OCI-LY7 (cell line): ENCODE results near the gene EID2B. TPM values are rescaled to one million over a fixed set of nuclear protein-coding genes. Genes with fewer than 3 reads are reported as not detected.

ENCODE experiments used
- BruUV-seq: library from RNA; stranded (reverse); fragments of 400-500 nt; replicated peaks from 2 replicates; lab custom pipeline; 2021; lab: Mats Ljungman, UMichigan
- CTCF ChIA-PET: fragments of 300-600 bp; sonication (Branson Sonifier 250); formaldehyde crosslinking; loops from one replicate; lab custom pipeline; 2022; ENCODE audit warnings: antibody characterized with exemption; ENCODE audit not compliant: unreplicated experiment; lab: Charles Lee
- POLR2A ChIA-PET: fragments of 300-600 bp; sonication (Branson Sonifier 250); formaldehyde crosslinking; loops from one replicate; lab custom pipeline; 2022; ENCODE audit warnings: antibody characterized with exemption; lab: Charles Lee
- DNase-seq: peaks from one replicate; pipeline ENCODE4 v3.0.0-alpha.2; 2015; ENCODE audit warnings: low spot score
- H2AFZ ChIP-seq: fragments of 200-600 bp; sonication (generic), shearing (Covaris generic); 2 replicates; pipeline ENCODE4 v1.6.1; 2014; ENCODE audit warnings: mild to moderate bottlenecking, antibody characterized with exemption, low read length, moderate library complexity
- H3K27ac ChIP-seq: fragments of 200-600 bp; sonication (generic); 2 replicates; pipeline ENCODE4 v1.5.1; 2014; ENCODE audit warnings: mixed run types, low read depth, mild to moderate bottlenecking, moderate library complexity, low read length, inconsistent platforms; ENCODE audit not compliant: poor library complexity, severe bottlenecking
- H3K36me3 ChIP-seq: fragments of 200-600 bp; sonication (generic); 2 replicates; pipeline ENCODE4 v1.6.1; 2014; ENCODE audit warnings: mild to moderate bottlenecking, antibody characterized with exemption, low read length, moderate library complexity, mixed read lengths; ENCODE audit not compliant: insufficient read depth
- H3K4me1 ChIP-seq: fragments of 200-600 bp; sonication (generic); 2 replicates; pipeline ENCODE4 v1.5.1; 2014; ENCODE audit warnings: mild to moderate bottlenecking, low read length; ENCODE audit not compliant: insufficient read depth, poor library complexity, severe bottlenecking
- H3K4me2 ChIP-seq: fragments of 200-600 bp; sonication (generic); 2 replicates; pipeline ENCODE4 v1.6.1; 2014; ENCODE audit warnings: mild to moderate bottlenecking, low read length
- H3K4me3 ChIP-seq: fragments of 200-600 bp; sonication (generic); 2 replicates; pipeline ENCODE4 v1.5.1; 2014; ENCODE audit warnings: mild to moderate bottlenecking, low read depth, low read length; ENCODE audit not compliant: poor library complexity, severe bottlenecking
- H3K79me2 ChIP-seq: fragments of 200-600 bp; sonication (generic); 2 replicates; pipeline ENCODE4 v1.6.1; 2016; ENCODE audit warnings: low read depth, mild to moderate bottlenecking, low read length, moderate library complexity, mixed read lengths; ENCODE audit not compliant: insufficient read depth
- H3K9me2 ChIP-seq: fragments of 200-600 bp; sonication (generic); 2 replicates; pipeline ENCODE4 v1.6.1; 2016; ENCODE audit warnings: mild to moderate bottlenecking, low read length, mixed read lengths; ENCODE audit not compliant: insufficient read depth
- H3K9me3 ChIP-seq: fragments of 200-600 bp; sonication (generic); 2 replicates; pipeline ENCODE4 v1.6.1; 2014; ENCODE audit warnings: mild to moderate bottlenecking, mixed run types, low read length, mixed read lengths
- H4K20me1 ChIP-seq: fragments of 200-600 bp; sonication (generic); 2 replicates; pipeline ENCODE4 v1.6.1; 2014; ENCODE audit warnings: mild to moderate bottlenecking, antibody characterized with exemption, low read length, moderate library complexity, mixed read lengths; ENCODE audit not compliant: insufficient read depth
- CTCF ChIP-seq: fragments of 200-600 bp; sonication (generic); conservative IDR thresholded peaks from 2 replicates; pipeline ENCODE4 v1.5.1; 2014; ENCODE audit warnings: mild to moderate bottlenecking, antibody characterized with exemption, low read length, moderate library complexity, mixed read lengths
- EZH2phosphoT487 ChIP-seq: fragments of 200-600 bp; sonication (generic); IDR thresholded peaks from 2 replicates; pipeline ENCODE4 v1.6.1; 2018; ENCODE audit warnings: low read depth, borderline replicate concordance, mild to moderate bottlenecking, mixed run types, antibody characterized with exemption, low read length, moderate library complexity, mixed read lengths
- intact Hi-C: fragments of 100-400 bp; cut with micrococcal nuclease; formaldehyde crosslinking; loops from one replicate; pipeline ENCODE4 v1.10.0; 2022; ENCODE audit not compliant: unreplicated experiment
- total RNA-seq, 2 experiments: library from RNA; depleted of rRNA in 1 of 2; stranded (reverse); fragments of >200 nt in 1 of 2; shearing (Covaris generic) in 1 of 2; gene quantifications; 2 replicates each; pipeline ENCODE4 v1.2.3, GENCODE V29; 2014 to 2022

Gene EID2B
- total RNA-seq, 2 experiments from 2014 or later: 8.8 to 13.9 TPM

DNA sequence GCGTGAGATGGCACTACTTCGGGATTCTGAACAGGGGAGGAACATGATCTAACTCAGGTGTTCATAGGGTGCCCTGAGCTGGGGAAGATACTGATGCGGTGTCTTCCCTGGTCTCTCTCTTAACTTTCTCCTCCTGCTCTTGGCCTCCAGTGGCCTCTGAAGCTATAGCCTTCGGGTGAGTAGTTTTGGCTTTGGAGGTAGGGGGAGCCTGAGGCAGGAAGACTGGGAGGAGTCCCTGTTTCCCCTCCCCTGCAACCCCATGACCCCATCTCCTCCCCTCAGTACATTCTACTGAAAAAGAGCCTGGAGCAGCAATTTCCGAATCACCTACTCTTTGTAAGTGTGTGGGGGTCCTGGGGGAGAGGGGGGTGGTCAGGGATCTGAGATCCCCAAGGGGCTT, 14.2 kb downstream of the EID2B start:
- Histone ChIP-seq H3K36me3 (no peaks in the 10 kb centered on the region), H3K79me2 (no peaks in the 10 kb centered on the region), H3K4me3 (no peak overlapping the region), H3K27ac (no peak overlapping the region), H3K4me2 (no peak overlapping the region), H3K9me2 (no peaks in the 10 kb centered on the region), H3K9me3 (no peaks in the 10 kb centered on the region), H2AFZ (no peak overlapping the region), H3K4me1 (peaks cover 14% of the 10 kb centered on the region), H4K20me1 (no peaks in the 10 kb centered on the region)
- POLR2A ChIA-PET: interaction anchor here (0.8 to 1.2 kb wide), 2 partner anchors 9 to 72 kb away, joined by 3 to 4 read pairs; no protein-coding TSS in a partner anchor
- DNase-seq: no peak
- BruUV-seq: no TSS peak
- TF ChIP-seq CTCF (no peak), EZH2phosphoT487 (no peak)
- intact Hi-C loops: no loop called here
- CTCF ChIA-PET: no interaction called here

GRCh38 chr19:39517432-39517831, 15.2 kb downstream of the EID2B start:
- Histone ChIP-seq H3K4me3 (no peak overlapping the region), H4K20me1 (no peaks in the 10 kb centered on the region), H2AFZ (no peak overlapping the region), H3K79me2 (no peaks in the 10 kb centered on the region), H3K4me2 (no peak overlapping the region), H3K36me3 (no peaks in the 10 kb centered on the region), H3K4me1 (peaks cover 14% of the 10 kb centered on the region), H3K27ac (no peak overlapping the region), H3K9me3 (no peaks in the 10 kb centered on the region), H3K9me2 (no peaks in the 10 kb centered on the region)
- POLR2A ChIA-PET: no interaction called here
- CTCF ChIA-PET: no interaction called here
- BruUV-seq: no TSS peak
- no peak for DNase-seq
- intact Hi-C loops: no loop called here
- no peak for TF ChIP-seq CTCF

GRCh38 chr19:39516270-39516669, 16.4 kb downstream of the EID2B start:
- POLR2A ChIA-PET: no interaction called here
- no peak for TF ChIP-seq EZH2phosphoT487
- TF ChIP-seq CTCF: no peak
- CTCF ChIA-PET: no interaction called here
- no TSS peak for BruUV-seq
- Histone ChIP-seq H3K4me1 (peaks cover 14% of the 10 kb centered on the region), H3K4me3 (no peak overlapping the region), H4K20me1 (no peaks in the 10 kb centered on the region), H3K36me3 (no peaks in the 10 kb centered on the region), H3K79me2 (no peaks in the 10 kb centered on the region), H3K9me2 (no peaks in the 10 kb centered on the region), H2AFZ (no peak overlapping the region), H3K4me2 (no peak overlapping the region), H3K9me3 (no peaks in the 10 kb centered on the region), H3K27ac (no peak overlapping the region)
- intact Hi-C loops: no loop called here
- no peak for DNase-seq
